Stimulated activated CD8-positive, alpha-beta memory T cell treated with anti-CD3 and anti-CD28 coated beads, Interleukin-15, amount 100 ng/mL, for 4 hours (primary cell): Measurements from ENCODE around the gene ABCD1.
A peak's percentile ranks its signal among the peaks of the same experiment; 100 is the strongest.
"Not testable (repeated sequence)": the region's sequence is repeated elsewhere in the genome, so short reads cannot be mapped to it uniquely, and the experiment has no call there.

Source experiments
- DNase-seq, 2 donors: peaks; one replicate each; pipeline ENCODE4 v3.0.0-alpha.2; 2020; ENCODE audit warnings: low read depth in 2 of 2

The ABCD1 gene

GRCh38 chrX:153709726-153710674, 14.7 kb upstream of the ABCD1 start:
- no peak for DNase-seq

DNA sequence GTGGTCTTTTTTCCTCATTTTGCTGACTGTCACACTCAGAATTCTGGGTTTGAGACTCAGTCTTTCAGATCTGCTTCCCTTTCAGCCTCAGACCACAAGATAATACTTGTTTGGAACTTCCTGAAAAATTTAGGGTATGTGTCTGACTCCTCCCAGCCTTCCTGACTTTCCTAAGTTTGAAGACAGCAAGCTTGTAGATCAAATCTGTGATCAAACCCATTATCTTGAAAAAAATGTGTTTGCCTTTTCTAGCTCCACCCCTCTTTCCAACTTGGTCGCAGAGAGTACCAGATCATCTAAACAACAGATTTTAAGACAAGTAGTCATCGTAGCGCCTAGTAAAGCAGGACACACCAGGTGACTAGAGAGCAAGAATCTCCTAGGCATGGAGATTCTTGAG, 10.4 kb upstream of the ABCD1 start:
- DNase-seq, result no peak

- no peak for DNase-seq
These were observed 7.2 kb upstream of the ABCD1 start for GRCh38 chrX:153717445-153717844.

DNA sequence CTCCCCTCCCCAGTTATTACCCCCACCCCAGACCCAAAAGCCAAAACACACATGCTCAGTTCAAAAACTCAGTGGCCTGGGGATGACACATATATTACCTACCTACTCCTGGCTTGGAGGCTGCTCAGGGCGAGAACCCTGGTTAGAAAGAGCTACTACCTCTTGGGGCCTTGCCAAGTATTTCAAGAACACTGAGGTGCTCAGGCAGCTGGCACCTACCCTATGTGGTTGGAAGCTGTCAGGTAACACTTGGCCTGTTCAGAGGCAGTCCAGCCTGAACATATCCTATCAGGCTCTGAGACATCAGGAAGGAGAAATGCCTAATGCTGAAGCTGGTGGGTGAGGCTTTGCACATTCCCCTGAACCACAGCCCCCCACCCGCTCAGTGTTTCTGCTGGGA, 5.4 kb upstream of the ABCD1 start:
- DNase-seq, result no peak

GRCh38 chrX:153719701-153720100, 5.0 kb upstream of the ABCD1 start:
- no peak for DNase-seq

DNA sequence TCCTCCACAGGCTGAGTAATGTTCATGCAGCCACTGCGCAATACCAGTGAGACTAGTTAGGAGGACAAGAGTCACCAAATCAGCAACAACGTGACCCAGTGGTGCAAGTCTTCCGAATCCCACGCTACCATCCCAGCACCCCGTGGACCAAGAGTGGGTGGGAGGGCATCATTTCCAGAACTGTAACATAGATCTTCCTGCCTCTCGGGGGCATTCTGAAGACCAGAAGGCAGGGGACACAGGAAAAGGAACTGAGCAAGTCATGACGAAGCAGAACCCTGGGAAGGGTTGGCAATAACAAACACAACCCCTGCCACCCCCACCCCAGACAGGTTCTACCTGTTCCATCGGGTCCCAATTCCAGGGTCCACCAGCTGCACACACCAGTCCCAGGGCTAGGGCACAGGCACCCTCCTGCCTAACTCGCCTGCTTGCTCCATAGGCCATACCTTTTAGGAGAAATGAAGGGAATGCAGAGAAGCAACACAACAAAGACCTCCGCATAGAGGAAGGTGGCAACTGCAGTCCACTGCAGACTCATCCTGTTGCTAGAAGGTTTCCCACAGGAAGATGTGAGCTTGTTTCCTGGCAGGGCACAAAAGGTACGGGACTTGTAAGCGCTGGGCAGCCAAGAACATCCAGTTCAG, 1.8 kb upstream of the ABCD1 start:
- DNase-seq, result no peak

GRCh38 chrX:153723351-153724251, 1.1 kb upstream of the ABCD1 start:
- DNase-seq, result peak in 1 of 2 donors; percentile 21

DNA sequence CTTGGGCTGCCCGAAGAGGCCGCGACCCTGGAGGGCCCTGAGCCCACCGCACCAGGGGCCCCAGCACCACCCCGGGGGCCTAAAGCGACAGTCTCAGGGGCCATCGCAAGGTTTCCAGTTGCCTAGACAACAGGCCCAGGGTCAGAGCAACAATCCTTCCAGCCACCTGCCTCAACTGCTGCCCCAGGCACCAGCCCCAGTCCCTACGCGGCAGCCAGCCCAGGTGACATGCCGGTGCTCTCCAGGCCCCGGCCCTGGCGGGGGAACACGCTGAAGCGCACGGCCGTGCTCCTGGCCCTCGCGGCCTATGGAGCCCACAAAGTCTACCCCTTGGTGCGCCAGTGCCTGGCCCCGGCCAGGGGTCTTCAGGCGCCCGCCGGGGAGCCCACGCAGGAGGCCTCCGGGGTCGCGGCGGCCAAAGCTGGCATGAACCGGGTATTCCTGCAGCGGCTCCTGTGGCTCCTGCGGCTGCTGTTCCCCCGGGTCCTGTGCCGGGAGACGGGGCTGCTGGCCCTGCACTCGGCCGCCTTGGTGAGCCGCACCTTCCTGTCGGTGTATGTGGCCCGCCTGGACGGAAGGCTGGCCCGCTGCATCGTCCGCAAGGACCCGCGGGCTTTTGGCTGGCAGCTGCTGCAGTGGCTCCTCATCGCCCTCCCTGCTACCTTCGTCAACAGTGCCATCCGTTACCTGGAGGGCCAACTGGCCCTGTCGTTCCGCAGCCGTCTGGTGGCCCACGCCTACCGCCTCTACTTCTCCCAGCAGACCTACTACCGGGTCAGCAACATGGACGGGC, 579 bp downstream of the ABCD1 start:
- no peak for DNase-seq

DNA sequence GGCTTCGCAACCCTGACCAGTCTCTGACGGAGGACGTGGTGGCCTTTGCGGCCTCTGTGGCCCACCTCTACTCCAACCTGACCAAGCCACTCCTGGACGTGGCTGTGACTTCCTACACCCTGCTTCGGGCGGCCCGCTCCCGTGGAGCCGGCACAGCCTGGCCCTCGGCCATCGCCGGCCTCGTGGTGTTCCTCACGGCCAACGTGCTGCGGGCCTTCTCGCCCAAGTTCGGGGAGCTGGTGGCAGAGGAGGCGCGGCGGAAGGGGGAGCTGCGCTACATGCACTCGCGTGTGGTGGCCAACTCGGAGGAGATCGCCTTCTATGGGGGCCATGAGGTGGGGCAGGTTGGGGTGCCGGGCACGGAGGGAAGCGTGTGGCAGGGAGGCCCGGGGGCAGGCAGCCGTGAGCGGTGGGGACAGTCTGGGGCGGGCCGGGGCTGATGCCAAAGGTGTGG, 1.2 kb downstream of the ABCD1 start:
- DNase-seq, result no peak

DNA sequence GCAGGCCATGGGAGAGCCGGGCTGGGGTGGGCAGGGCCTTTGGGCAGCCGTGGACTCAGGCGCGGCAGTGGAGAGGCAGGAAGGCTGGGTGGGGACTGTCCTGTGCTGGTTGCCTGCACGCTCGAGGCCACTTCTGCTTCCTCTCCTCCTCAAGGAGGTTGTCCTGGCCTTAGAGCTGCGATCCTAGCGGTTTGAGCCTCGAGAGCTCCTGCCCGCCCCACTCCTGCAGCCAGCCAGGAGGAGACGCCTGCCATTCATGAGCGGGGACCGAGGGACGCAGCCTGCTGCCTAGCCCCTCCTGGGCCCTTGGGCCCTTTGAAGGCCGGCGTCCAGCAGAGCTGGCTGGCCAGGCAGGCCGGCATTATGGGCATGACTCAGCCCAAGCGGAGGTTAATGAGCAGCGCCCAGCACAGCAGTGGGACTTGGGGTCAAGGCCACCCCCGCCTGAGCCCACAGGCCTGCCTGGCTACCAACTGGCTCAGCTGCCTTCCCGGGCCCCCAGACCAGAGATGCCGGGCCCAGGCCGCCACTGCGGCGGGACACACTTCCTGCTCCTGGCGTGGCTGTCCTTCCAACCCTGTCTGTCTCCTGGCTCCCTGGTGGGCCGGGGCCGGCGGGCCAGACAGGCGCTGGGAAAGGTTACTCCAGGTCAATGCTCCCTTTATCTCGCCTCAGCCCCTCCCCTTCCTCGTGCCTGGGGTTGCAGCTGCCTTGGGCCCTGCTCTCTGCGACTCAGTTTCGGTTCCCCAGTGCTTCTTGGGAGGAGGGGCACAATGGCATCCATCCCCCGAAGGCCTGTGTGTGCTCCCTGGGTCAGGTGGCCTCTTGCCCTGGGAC, 1.8 kb downstream of the ABCD1 start:
- no peak for DNase-seq

GRCh38 chrX:153727123-153727931, 2.7 kb downstream of the ABCD1 start:
- no peak for DNase-seq

DNA sequence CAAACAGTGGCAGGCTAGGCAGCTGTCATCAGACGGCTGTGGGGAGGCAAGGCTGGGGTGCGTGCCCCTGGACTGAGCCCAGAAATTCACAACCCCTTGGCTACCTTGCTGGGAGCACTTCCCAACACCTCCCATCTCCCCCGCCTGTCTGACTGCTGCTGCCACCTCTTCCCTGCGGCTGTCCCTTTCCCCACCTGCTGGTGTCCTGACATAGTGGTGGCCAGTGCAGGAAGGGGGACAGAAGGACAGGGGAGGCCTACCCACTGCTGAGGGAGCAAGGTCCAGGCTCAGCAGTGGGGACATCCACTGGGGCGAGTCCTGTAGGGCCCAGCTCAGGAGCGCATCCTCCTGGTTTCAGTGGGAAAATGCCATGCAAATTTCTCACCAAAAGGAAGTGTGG, 3.4 kb downstream of the ABCD1 start:
- no peak for DNase-seq

- no peak for DNase-seq
These were observed 4.4 kb downstream of the ABCD1 start for GRCh38 chrX:153728951-153729631.

- not testable (repeated sequence) for DNase-seq
These were observed 5.5 kb downstream of the ABCD1 start for GRCh38 chrX:153730115-153730514.

DNA sequence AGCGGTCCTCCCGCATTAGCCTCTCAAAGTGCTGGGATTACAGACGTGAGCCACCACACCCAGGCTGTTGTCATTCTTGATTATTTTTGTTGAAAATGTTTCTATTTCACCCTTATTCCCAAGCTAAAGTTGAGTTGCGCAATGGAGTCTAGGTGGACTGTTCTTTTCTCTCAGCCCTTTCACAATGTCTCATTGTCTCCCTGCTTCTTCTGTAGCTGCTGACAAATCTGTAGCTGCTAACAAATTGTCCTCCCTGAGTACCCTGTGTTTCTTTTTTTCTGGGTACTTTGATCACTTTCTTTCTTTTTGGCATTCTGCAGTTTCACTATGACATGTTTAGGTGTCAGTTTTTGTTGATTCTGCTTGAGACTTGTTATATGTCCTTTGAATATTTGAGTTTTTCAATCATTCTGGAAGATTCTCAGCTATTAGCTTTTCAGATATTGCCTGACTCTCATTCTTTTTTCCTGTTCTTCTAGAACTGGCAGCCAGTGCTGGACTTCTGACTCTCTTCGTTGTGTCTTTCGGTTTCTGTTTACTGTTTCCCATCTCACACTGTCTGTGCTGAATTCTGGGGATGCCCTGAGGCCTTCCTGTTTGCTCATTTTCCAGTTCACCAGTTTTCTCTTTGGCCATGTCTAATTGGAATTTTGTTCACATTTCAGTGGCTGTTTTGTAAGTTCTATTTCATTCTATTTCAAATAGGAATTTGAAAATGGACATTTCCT, 6.6 kb downstream of the ABCD1 start:
- DNase-seq, result no peak

- DNase-seq, result no peak
These were observed 7.2 kb downstream of the ABCD1 start for GRCh38 chrX:153731845-153732215.

DNA sequence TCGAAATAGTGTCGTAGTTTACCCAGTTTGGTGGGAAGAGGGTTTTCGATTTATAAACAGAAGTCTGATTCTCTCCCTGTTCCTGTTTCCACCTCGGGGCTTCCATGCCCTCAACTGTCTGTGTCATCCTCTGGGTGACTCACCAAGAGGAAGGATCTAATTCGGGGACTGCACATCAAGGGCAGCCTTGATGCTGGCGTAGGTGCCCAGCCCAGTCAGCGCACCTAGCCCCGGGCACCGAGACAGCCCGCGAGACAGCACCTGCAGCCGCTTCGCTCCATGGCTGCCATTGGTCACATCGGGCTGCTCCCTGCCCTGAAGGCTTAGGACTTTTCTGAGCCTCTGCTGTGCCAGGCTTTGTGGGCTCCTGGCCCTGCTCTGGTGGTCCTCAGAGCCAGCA, 7.7 kb downstream of the ABCD1 start:
- no peak for DNase-seq

- no peak for DNase-seq
These were observed 9.1 kb downstream of the ABCD1 start for GRCh38 chrX:153733651-153734240.
